Measurements from ENCODE around the gene CEACAM18. TPM values are rescaled to one million over a fixed set of nuclear protein-coding genes. Genes with fewer than 3 reads are reported as not detected.
A peak's percentile ranks its signal among the peaks of the same experiment; 100 is the strongest.

The CEACAM18 gene
- total and polyA plus RNA-seq, 2 donors (not counting 1 experiment from before 2014, with no cell fraction given), result not detected

DNA sequence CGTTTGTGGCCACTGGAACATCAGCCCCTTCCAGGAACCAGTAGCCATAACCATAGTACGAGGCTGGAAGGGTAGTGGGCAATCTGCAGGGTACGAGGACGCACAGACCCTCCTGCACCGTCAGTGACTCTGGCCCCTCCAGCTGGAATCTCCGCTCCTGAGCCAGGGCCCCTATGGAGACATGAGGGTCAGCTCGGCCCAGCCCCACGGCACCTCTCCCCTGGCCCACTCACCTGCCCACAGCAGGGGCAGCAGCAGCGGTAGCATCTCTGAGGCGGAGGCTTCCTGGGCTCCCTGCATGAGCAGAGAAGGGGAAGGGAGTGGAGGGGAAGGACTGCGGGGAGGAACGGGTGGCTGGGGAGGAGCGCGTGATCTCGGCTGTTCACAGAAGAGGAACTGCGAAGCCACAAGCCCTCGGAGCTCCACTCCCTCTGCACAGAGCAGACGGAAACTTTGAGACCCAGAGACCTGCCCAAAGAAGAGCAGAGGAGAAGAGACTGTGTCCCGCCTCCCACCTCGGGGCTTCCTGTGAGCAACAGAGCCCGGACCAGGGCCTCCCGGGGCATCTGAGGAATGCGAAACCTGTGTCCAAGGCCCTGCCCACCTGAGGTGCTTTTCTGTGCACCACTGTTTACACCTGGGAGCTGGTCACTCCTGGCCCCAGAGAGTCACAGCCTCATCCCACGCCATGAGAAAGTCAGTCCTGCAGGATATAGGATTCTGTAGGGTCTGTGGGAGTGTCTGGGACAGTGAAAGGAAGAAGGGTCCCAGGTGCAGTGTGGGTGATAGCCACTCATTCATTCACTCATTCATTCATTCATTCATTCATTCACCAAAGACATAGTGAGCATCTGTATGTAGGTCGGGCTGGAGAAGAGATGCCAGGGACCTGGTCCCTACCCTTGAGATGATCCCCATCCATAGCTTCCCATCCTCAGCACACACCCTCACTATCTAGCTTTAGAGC lies 53.3 kb downstream of the CEACAM18 start, which contains the start of gene SIGLEC6:
SIGLEC6 (minus strand) TSS at position 322 of the 967 bp plus-strand sequence; CDS start at position 300, 22 bp downstream.
- Histone ChIP-seq H3K4me3 (ENCODE audit: control extremely low read depth in 1 of 5, extremely low read depth in 1 of 5, insufficient read depth in 1 of 5, low read depth in 2 of 5, low read length in 4 of 5) (peak within 1 kb of the TSS in 4 of 5 experiments; percentile 51 to 60 (median 56)), H4K20me1 (ENCODE audit: control insufficient read depth, insufficient read depth, low read length, poor library complexity, severe bottlenecking) (no peaks in the 10 kb centered on the region), H3K9ac (ENCODE audit: low read length) (peak within 1 kb of the TSS; percentile 64), H3K79me2 (ENCODE audit: control insufficient read depth, insufficient read depth, low read length) (peaks cover 5% of the 10 kb centered on the region), H2AFZ (ENCODE audit: insufficient read depth, low read depth, low read length, poor library complexity, severe bottlenecking) (peak within 1 kb of the TSS; percentile 58), H3K27ac (ENCODE audit: low read length in 2 of 2) (peak within 1 kb of the TSS; percentile 32 to 33), H3K36me3 (replicated peaks in 1 of 2; ENCODE audit: control extremely low read depth in 1 of 2, control insufficient read depth in 1 of 2, extremely low read depth in 1 of 2, insufficient read depth in 2 of 2, low read length in 1 of 2) (peaks cover 0 to 9% of the 10 kb centered on the region in 2 experiments), H3K4me2 (replicated peaks; ENCODE audit: low read depth, low read length, poor library complexity, severe bottlenecking) (peak within 1 kb of the TSS; percentile 74), H3K27me3 (replicated peaks in 1 of 4; ENCODE audit: control extremely low read depth in 1 of 4, control insufficient read depth in 3 of 4, insufficient read depth in 4 of 4, low read length in 3 of 4) (no peaks in the 10 kb centered on the region), H3K9me3 (ENCODE audit: control extremely low read depth in 1 of 3, control insufficient read depth in 2 of 3, insufficient read depth in 1 of 3, low read length in 2 of 3) (peaks cover 0 to 4% (median 0%) of the 10 kb centered on the region in 3 donors), H3K4me1 (ENCODE audit: control insufficient read depth in 2 of 2, insufficient read depth in 2 of 2, low read length in 2 of 2) (peaks cover 25 to 41% of the 10 kb centered on the region in 2 donors)
- H3K27ac Mint-ChIP-seq, result peak within 1 kb of the TSS; percentile 83
- DNase-seq (peak; percentile 88), ATAC-seq (ENCODE audit: low read depth) (peak; percentile 96)
- peak within 1 kb of the TSS; percentile 88 for H3K4me3 Mint-ChIP-seq
- peaks cover 78% of the 10 kb centered on the region for H3K4me1 Mint-ChIP-seq
- no peaks in the 10 kb centered on the region for H3K27me3 Mint-ChIP-seq
- H3K9me3 Mint-ChIP-seq (ENCODE audit: insufficient read depth), result no peaks in the 10 kb centered on the region
- WGBS (ENCODE audit: insufficient coverage), result 18% methylated on average over 18 of the region's 25 CpGs
- TF ChIP-seq EZH2 (IDR thresholded peaks at IDR 0.05; ENCODE audit: borderline replicate concordance, insufficient read depth, low read depth, low read length, poor library complexity, severe bottlenecking), result no peak
- TF ChIP-seq, protein P1, sequence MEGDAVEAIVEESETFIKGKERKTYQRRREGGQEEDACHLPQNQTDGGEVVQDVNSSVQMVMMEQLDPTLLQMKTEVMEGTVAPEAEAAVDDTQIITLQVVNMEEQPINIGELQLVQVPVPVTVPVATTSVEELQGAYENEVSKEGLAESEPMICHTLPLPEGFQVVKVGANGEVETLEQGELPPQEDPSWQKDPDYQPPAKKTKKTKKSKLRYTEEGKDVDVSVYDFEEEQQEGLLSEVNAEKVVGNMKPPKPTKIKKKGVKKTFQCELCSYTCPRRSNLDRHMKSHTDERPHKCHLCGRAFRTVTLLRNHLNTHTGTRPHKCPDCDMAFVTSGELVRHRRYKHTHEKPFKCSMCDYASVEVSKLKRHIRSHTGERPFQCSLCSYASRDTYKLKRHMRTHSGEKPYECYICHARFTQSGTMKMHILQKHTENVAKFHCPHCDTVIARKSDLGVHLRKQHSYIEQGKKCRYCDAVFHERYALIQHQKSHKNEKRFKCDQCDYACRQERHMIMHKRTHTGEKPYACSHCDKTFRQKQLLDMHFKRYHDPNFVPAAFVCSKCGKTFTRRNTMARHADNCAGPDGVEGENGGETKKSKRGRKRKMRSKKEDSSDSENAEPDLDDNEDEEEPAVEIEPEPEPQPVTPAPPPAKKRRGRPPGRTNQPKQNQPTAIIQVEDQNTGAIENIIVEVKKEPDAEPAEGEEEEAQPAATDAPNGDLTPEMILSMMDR (IDR thresholded peaks at IDR 0.05), result no peak
- POLR2A ChIA-PET, result interaction anchor here (0.6 to 1.3 kb wide), 3 partner anchors 9 to 114 kb away, joined by 3 read pairs; partner anchors contain the start of gene SIGLEC10
- intact Hi-C loops (cut with micrococcal nuclease), result loop anchor here (2.0 to 5.0 kb wide), 4 partner anchors 41 to 121 kb away; partner anchors contain the start of genes SIGLEC10 and ZNF175
- CTCF ChIA-PET, result interaction anchor here (0.7 to 4.4 kb wide), 12 partner anchors 9 to 246 kb away, joined by 3 to 27 read pairs (median 4); partner anchors contain the start of gene SIGLEC10

All from B cell (primary cell).